H1 (cell line): ENCODE measurements around the gene OTP. TPM values are rescaled to one million over a fixed set of nuclear protein-coding genes. Genes with fewer than 3 reads are reported as not detected.

Source experiments
- ASH2L ChIP-seq: fragments of 200-600, 300-600 bp; sonication (generic); IDR thresholded peaks from one replicate; pipeline ENCODE4 v1.7.1; 2017; ENCODE audit warnings: low read length
- CBX5 ChIP-seq: fragments of 300-800, 300-1000 bp; sonication (generic); IDR thresholded peaks from 2 replicates; pipeline ENCODE4 v1.7.1; 2016; ENCODE audit warnings: antibody characterized with exemption, low read length, low read depth
- CHD7 ChIP-seq: fragments of 300-600 bp; sonication (generic); IDR thresholded peaks from 2 replicates; pipeline ENCODE4 v1.7.1; 2012; ENCODE audit warnings: low read length, moderate library complexity, mild to moderate bottlenecking, inconsistent platforms; ENCODE audit not compliant: insufficient replicate concordance
- CTCF ChIP-seq, 3 experiments: IDR thresholded peaks; 1 replicate in 2 of 3; 2 replicates in 1 of 3; pipeline versions ENCODE4 v1.5.1 to v1.6.1; 2011; ENCODE audit warnings: low read length in 3 of 3, mild to moderate bottlenecking in 3 of 3, inconsistent platforms in 2 of 3, low read depth in 1 of 3, moderate library complexity in 1 of 3; ENCODE audit not compliant: insufficient read depth in 1 of 3; ENCODE audit errors: control extremely low read depth in 1 of 3
- HDAC6 ChIP-seq: IDR thresholded peaks from one replicate; pipeline ENCODE4 v1.7.1; 2012; ENCODE audit warnings: low read depth, mild to moderate bottlenecking, inconsistent platforms, low read length, moderate library complexity
- NANOG ChIP-seq: IDR thresholded peaks from 2 replicates; pipeline ENCODE4 v1.6.1; 2011; ENCODE audit warnings: low read length, low read depth, mild to moderate bottlenecking, inconsistent platforms; ENCODE audit not compliant: insufficient read depth, poor library complexity, severe bottlenecking
- POU5F1 ChIP-seq: IDR thresholded peaks from 2 replicates; pipeline ENCODE4 v1.6.1; 2011; ENCODE audit warnings: low read depth, mild to moderate bottlenecking, low read length, moderate library complexity
- TAF1 ChIP-seq: IDR thresholded peaks from 2 replicates; pipeline ENCODE4 v1.6.1; 2011; ENCODE audit warnings: mild to moderate bottlenecking, low read depth, low read length
- polyA plus RNA-seq, 7 experiments: library from polyadenylated mRNA; depleted of rRNA in 3 of 7; stranded (reverse) in 5 of 7; unstranded in 2 of 7; fragments of >200 nt in 5 of 7; fragments of 200-250 nt in 2 of 7; gene quantifications; 1 replicate in 5 of 7; 2 replicates in 1 of 7; 4 replicates in 1 of 7; pipeline versions ENCODE4 v1.2.1 to v1.2.3, GENCODE V29; 2011 to 2013; ENCODE audit warnings: missing spikeins in 2 of 7, mixed read lengths in 2 of 7
- total RNA-seq: library from RNA; stranded (reverse); fragmentation: NEBNext Ultra II Directional; extraction: Animal tissue kit (Norgen Biotek cat#: 25700); gene quantifications from 2 replicates; pipeline ENCODE4 v1.2.1, GENCODE V29; 2021

The OTP gene
- total and polyA plus RNA-seq, 2 of the 8 experiments (the other 6 are each of a cell fraction or from before 2014, with no cell fraction given): not detected

GRCh38 chr5:77630114-77630680 is 8.3 kb downstream of the OTP start (continued):
- no peak for TF ChIP-seq CHD7
- no peak for TF ChIP-seq HDAC6
- no peak for TF ChIP-seq TAF1
- no peak for TF ChIP-seq CBX5
- peak in 1 of 3 experiments; percentile 40; a peak in 2 of 4 replicates for TF ChIP-seq CTCF (IDR thresholded peaks at IDR 0.05; ENCODE audit: control extremely low read depth in 1 of 3, insufficient read depth in 1 of 3, low read depth in 1 of 3, low read length in 3 of 3)
- peak; percentile 32 for TF ChIP-seq ASH2L
- no peak for TF ChIP-seq NANOG
- no peak for TF ChIP-seq POU5F1
